WERI-Rb-1 (cell line): ENCODE results near the gene CACNB1.
A peak's percentile ranks its signal among the peaks of the same experiment; 100 is the strongest.

Experiments used
- DNase-seq: peaks from one replicate; pipeline ENCODE4 v3.0.0-alpha.2; 2020
- H3K27ac ChIP-seq: fragments of 250-450 bp; sonication (Bioruptor Pico); 2 replicates; pipeline ENCODE4 v1.5.1; 2020; ENCODE audit warnings: mild to moderate bottlenecking, moderate library complexity
- H3K27me3 ChIP-seq: fragments of 250-450 bp; sonication (Bioruptor Pico); 2 replicates; pipeline ENCODE4 v1.5.1; 2021; ENCODE audit warnings: mild to moderate bottlenecking, low read depth, moderate library complexity; ENCODE audit not compliant: insufficient read depth, severe bottlenecking
- H3K36me3 ChIP-seq: fragments of 250-450 bp; sonication (Bioruptor Pico); 2 replicates; pipeline ENCODE4 v1.5.1; 2020; ENCODE audit warnings: mild to moderate bottlenecking, moderate library complexity
- H3K4me3 ChIP-seq: 2 replicates; pipeline ENCODE4 v1.5.1; 2011; ENCODE audit warnings: low read depth, mild to moderate bottlenecking, control low read depth, low read length
- H3K9me3 ChIP-seq: fragments of 250-450 bp; sonication (Bioruptor Pico); 2 replicates; pipeline ENCODE4 v1.5.1; 2021; ENCODE audit warnings: mild to moderate bottlenecking, moderate library complexity; ENCODE audit not compliant: severe bottlenecking
- TF ChIP-seq, protein P1 (sequence below): IDR thresholded peaks from 2 replicates; pipeline ENCODE4 v1.5.1; 2011; ENCODE audit warnings: low read depth, mild to moderate bottlenecking, control low read depth, inconsistent platforms, low read length

The CACNB1 gene

DNA sequence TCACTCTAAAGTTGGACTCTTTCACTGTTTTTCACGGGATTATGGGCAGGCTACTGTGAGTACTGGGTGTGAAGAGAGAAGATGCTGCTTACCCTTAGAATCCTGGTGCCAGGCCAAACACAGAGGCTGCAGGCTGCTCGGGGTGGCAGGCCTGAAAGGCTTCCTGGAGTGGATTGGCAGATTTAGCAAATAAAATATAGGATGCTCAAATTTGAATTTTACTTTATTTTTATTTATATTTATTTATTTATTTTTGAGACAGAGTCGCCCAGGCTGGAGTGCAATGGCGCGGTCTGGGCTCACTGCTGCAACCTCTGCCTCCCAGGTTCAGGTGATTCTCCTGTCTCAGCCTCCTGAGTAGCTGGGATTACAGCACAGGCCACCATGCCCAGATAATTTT lies 43.2 kb upstream of the CACNB1 start:
- H3K27ac ChIP-seq: no peak overlapping the region

DNA sequence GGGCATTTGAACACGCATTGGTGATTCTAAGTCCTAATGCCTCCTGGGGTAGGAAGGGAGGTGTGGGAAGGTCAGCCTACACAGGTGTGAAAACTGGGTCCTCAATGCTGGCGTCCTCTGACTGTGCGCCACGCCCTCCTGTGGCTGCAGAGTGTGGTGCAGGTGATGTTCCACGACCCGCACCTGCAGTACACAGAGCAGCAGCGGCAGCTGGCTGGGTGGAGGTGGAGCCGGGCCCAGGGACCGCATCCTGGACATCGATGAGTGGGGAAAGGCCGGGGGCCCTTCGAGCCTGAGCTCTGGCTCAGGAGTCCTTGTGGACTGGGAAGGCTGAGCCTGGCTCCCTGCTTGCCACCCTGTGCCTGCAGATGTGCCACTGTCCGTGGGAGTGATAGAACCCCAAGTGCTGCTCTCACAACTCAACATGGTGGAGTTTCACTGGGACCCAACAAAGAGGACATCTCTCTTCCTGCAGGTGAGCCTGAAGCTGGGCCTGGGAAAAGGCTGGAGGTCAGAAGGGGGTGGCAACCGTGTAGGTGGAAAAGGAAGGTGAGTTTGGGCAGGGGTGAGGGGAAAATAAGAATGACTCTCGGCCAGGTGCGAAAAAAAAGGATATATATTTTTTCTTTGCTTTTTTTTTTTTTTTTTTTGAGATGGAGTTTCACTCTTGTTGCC lies 42.3 kb upstream of the CACNB1 start:
- no peak overlapping the region for H3K27ac ChIP-seq
- H3K4me3 ChIP-seq: no peak overlapping the region
- DNase-seq: peak; percentile 81
- no peaks in the 10 kb centered on the region for H3K36me3 ChIP-seq
- TF ChIP-seq, protein P1, sequence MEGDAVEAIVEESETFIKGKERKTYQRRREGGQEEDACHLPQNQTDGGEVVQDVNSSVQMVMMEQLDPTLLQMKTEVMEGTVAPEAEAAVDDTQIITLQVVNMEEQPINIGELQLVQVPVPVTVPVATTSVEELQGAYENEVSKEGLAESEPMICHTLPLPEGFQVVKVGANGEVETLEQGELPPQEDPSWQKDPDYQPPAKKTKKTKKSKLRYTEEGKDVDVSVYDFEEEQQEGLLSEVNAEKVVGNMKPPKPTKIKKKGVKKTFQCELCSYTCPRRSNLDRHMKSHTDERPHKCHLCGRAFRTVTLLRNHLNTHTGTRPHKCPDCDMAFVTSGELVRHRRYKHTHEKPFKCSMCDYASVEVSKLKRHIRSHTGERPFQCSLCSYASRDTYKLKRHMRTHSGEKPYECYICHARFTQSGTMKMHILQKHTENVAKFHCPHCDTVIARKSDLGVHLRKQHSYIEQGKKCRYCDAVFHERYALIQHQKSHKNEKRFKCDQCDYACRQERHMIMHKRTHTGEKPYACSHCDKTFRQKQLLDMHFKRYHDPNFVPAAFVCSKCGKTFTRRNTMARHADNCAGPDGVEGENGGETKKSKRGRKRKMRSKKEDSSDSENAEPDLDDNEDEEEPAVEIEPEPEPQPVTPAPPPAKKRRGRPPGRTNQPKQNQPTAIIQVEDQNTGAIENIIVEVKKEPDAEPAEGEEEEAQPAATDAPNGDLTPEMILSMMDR: peak; percentile 95
- no peaks in the 10 kb centered on the region for H3K9me3 ChIP-seq
- no peaks in the 10 kb centered on the region for H3K27me3 ChIP-seq

More for the DNA sequence above, 43.2 kb upstream of the CACNB1 start:
- no peaks in the 10 kb centered on the region for H3K9me3 ChIP-seq
- no peaks in the 10 kb centered on the region for H3K36me3 ChIP-seq
- no peak for DNase-seq
- no peak overlapping the region for H3K4me3 ChIP-seq
- no peaks in the 10 kb centered on the region for H3K27me3 ChIP-seq
- TF ChIP-seq, protein P1: no peak

DNA sequence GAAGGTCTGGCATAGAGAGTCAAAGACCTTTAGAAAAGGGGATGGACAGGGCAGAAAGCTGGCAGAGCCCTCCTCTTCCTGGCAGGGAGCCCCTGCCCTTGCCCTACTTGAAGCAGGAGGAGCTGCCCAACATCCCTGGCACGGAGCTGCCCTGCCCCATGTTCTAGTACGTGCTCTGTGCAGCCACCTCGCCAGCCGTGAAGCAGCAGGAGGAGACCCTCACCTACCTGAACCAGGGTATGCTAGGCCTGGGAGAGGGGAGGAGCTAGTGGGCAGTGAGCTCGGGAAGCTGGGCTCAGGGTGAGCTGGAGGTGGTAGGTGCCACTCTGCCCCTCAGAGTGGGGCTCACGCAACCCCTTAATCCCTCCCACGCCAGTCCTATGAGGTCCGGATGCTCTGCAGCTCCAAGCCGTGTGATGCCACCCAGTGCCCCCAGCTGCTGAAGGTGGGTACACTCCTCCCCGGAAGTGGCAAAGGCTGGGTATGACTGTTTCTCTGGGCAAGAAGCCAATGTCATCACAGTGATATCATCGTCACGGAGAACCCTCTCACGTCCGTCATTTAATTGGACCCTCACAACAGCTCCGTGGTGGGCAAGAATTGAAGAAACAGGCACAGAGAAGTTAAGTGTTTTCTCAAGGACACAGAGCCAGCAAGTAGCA lies 41.0 kb upstream of the CACNB1 start:
- no peak for DNase-seq
- TF ChIP-seq, protein P1: no peak
- no peaks in the 10 kb centered on the region for H3K36me3 ChIP-seq
- H3K9me3 ChIP-seq: no peaks in the 10 kb centered on the region
- H3K27me3 ChIP-seq: no peaks in the 10 kb centered on the region
- H3K4me3 ChIP-seq: no peak overlapping the region
- no peak overlapping the region for H3K27ac ChIP-seq

DNA sequence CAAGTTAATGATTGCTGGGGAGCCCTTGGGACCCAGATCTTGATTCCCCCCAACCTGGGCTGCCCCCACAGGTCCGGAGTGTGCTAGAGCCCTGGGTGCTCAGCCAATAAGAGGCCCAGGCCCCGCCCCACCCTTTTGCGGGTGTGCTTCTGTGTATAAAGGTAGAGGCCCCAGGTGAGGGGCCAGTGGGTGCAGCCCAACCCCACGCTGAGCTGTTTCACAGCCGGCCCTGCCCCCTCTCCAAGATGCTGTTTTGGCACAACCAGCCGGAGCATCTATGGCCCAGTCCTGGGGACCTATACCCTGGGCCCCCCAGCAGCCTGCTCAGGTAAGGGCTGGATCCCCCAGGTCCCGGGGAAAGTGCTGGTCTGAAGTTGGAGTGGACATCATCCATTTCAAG lies 40.1 kb upstream of the CACNB1 start:
- H3K4me3 ChIP-seq: no peak overlapping the region
- TF ChIP-seq, protein P1: no peak
- H3K36me3 ChIP-seq: no peaks in the 10 kb centered on the region
- H3K9me3 ChIP-seq: no peaks in the 10 kb centered on the region
- no peak overlapping the region for H3K27ac ChIP-seq
- H3K27me3 ChIP-seq: no peaks in the 10 kb centered on the region
- DNase-seq: no peak

DNA sequence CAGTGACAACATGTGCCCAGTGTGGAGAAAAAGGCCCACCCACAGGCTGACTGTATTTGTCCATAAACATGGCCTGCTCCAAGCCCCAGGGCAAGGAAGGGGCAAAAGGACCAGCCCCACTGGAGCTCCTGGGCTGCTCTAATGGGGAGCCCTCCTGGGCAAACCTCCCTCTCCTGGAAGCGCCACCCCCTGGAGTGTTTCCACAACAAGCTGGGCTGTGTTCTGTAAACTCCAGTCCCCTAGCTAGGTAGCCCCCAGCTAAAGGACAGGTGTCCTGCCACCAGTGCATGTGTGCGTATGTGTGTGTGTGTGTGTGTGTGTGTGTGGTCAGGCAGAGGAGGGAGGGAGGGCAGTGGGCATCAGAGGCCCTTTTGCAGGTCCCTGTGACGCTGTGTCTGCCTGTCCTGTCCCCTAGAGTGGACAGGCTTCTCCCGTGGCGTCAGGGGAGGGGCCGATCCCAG lies 39.5 kb upstream of the CACNB1 start:
- no peak overlapping the region for H3K27ac ChIP-seq
- no peak overlapping the region for H3K4me3 ChIP-seq
- H3K36me3 ChIP-seq: no peaks in the 10 kb centered on the region
- no peaks in the 10 kb centered on the region for H3K9me3 ChIP-seq
- DNase-seq: no peak
- TF ChIP-seq, protein P1: no peak
- no peaks in the 10 kb centered on the region for H3K27me3 ChIP-seq
